NCI-H82 treated with DMSO at 0.1 percent for 48 hours (cell line): ENCODE results near the gene TENM4.
A peak's percentile ranks its signal among the peaks of the same experiment; 100 is the strongest.

Source experiments
- DNase-seq: peaks from one replicate; lab custom pipeline; 2025; ENCODE audit not compliant: unreplicated experiment; lab: John Stamatoyannopoulos, UW

TENM4 gene

GRCh38 chr11:78801161-78801884 lies 639.5 kb downstream of the TENM4 start:
- no peak for DNase-seq

GRCh38 chr11:78800756-78801155 lies 640.1 kb downstream of the TENM4 start:
- DNase-seq: no peak

- no peak for DNase-seq
Observed at GRCh38 chr11:78800096-78800690, 640.6 kb downstream of the TENM4 start.

GRCh38 chr11:78798663-78799062 lies 642.2 kb downstream of the TENM4 start:
- peak; percentile 31 for DNase-seq

- DNase-seq: no peak
Observed at GRCh38 chr11:78797559-78797958, 643.3 kb downstream of the TENM4 start.

- no peak for DNase-seq
Observed at GRCh38 chr11:78796956-78797355, 643.9 kb downstream of the TENM4 start.

- no peak for DNase-seq
Observed at GRCh38 chr11:78795621-78796261, 645.1 kb downstream of the TENM4 start.

- DNase-seq: no peak
Observed at GRCh38 chr11:78791964-78792363, 648.9 kb downstream of the TENM4 start.

- no peak for DNase-seq
Observed at GRCh38 chr11:78791254-78791653, 649.6 kb downstream of the TENM4 start.

- DNase-seq: no peak
Observed at GRCh38 chr11:78790784-78791183, 650.0 kb downstream of the TENM4 start.

GRCh38 chr11:78789375-78789774 lies 651.5 kb downstream of the TENM4 start:
- DNase-seq: no peak

GRCh38 chr11:78788533-78788932 lies 652.3 kb downstream of the TENM4 start:
- no peak for DNase-seq

- DNase-seq: no peak
Observed at GRCh38 chr11:78787696-78788095, 653.1 kb downstream of the TENM4 start.

- no peak for DNase-seq
Observed at GRCh38 chr11:78786746-78787145, 654.1 kb downstream of the TENM4 start.

- DNase-seq: no peak
Observed at GRCh38 chr11:78786086-78786485, 654.7 kb downstream of the TENM4 start.

GRCh38 chr11:78784321-78785061 lies 656.3 kb downstream of the TENM4 start:
- DNase-seq: no peak

GRCh38 chr11:78783846-78784245 lies 657.0 kb downstream of the TENM4 start:
- no peak for DNase-seq

- DNase-seq: no peak
Observed at GRCh38 chr11:78783301-78783700, 657.5 kb downstream of the TENM4 start.

- no peak for DNase-seq
Observed at GRCh38 chr11:78782725-78783124, 658.1 kb downstream of the TENM4 start.

GRCh38 chr11:78780889-78781288 lies 659.9 kb downstream of the TENM4 start:
- no peak for DNase-seq

- no peak for DNase-seq
Observed at GRCh38 chr11:78773492-78773891, 667.3 kb downstream of the TENM4 start.

GRCh38 chr11:78773077-78773476 lies 667.8 kb downstream of the TENM4 start:
- no peak for DNase-seq
